ENCODE data around the gene ZNF213. TPM values are rescaled to one million over a fixed set of nuclear protein-coding genes. Genes with fewer than 3 reads are reported as not detected.
"Not testable (repeated sequence)": the region's sequence is repeated elsewhere in the genome, so short reads cannot be mapped to it uniquely, and the experiment has no call there.

Gene ZNF213
- total and polyA plus RNA-seq, 2 experiments from 2014 or later, result 7.5 to 10.1 TPM

DNA sequence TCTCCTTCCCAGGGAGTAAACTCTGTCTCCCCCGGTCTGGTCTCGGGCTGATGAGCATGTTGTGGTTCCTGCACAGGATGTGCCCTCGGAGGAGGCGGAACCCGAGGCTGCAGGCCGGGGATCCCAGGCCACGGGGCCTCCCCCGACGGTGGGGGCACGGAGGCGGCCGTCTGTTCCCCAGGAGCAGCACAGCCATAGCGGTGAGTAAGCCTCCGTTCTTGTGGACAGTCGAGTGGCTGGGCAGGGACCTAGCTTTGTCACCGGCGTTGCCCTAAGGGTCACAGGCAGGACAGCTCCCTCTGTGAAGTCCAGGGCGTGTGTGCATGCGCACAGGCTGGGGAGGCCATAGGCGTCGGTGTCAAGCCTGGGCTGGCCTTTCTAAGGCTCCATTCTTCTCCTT is 3.5 kb downstream of the ZNF213 start:
- Histone ChIP-seq H3K27me3 (no peaks in the 10 kb centered on the region), H3K9me3 (ENCODE audit: low read depth) (no peaks in the 10 kb centered on the region), H3K36me3 (no peaks in the 10 kb centered on the region), H3K4me3 (no peak overlapping the region), H3K4me1 (ENCODE audit: low read depth) (peaks cover 2% of the 10 kb centered on the region), H3K27ac (no peak overlapping the region)
- TF ChIP-seq CTCF (IDR thresholded peaks at IDR 0.05; ENCODE audit: low read depth, low read length), result no peak
- no peak for DNase-seq (ENCODE audit: low read depth in 1 of 2, low spot score in 1 of 2)

GRCh38 chr16:3138823-3139426 is 4.1 kb downstream of the ZNF213 start:
- Histone ChIP-seq H3K36me3 (no peaks in the 10 kb centered on the region), H3K27me3 (no peaks in the 10 kb centered on the region), H3K4me1 (ENCODE audit: low read depth) (peaks cover 3% of the 10 kb centered on the region), H3K4me3 (no peak overlapping the region), H3K27ac (no peak overlapping the region), H3K9me3 (ENCODE audit: low read depth) (no peaks in the 10 kb centered on the region)
- DNase-seq (ENCODE audit: low read depth in 1 of 2, low spot score in 1 of 2), result no peak
- TF ChIP-seq CTCF (IDR thresholded peaks at IDR 0.05; ENCODE audit: low read depth, low read length), result no peak

DNA sequence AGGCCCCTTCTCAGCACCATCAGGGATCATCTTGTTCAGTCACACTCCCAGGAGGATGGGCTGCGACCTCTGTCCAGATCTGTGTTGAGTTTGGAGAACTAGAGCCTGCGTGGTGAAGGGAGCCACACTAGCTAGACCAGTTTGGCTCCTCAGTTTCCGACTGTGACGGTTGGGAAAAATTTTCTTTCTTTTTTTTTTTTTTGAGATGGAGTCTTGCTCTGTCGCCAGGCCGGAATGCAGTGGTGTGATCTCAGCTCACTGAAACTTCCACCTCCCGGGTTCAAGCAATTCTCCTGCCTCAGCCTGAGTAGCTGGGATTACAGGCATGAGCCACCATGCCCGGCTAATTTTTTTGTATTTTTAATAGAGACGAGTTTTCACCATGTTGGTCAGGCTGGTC is 4.7 kb downstream of the ZNF213 start:
- not testable (repeated sequence) for H3K4me1 ChIP-seq (ENCODE audit: low read depth); H3K9me3 ChIP-seq (ENCODE audit: low read depth); H3K36me3 ChIP-seq; H3K27me3 ChIP-seq; DNase-seq (ENCODE audit: low read depth in 1 of 2, low spot score in 1 of 2); H3K27ac ChIP-seq; H3K4me3 ChIP-seq

DNA sequence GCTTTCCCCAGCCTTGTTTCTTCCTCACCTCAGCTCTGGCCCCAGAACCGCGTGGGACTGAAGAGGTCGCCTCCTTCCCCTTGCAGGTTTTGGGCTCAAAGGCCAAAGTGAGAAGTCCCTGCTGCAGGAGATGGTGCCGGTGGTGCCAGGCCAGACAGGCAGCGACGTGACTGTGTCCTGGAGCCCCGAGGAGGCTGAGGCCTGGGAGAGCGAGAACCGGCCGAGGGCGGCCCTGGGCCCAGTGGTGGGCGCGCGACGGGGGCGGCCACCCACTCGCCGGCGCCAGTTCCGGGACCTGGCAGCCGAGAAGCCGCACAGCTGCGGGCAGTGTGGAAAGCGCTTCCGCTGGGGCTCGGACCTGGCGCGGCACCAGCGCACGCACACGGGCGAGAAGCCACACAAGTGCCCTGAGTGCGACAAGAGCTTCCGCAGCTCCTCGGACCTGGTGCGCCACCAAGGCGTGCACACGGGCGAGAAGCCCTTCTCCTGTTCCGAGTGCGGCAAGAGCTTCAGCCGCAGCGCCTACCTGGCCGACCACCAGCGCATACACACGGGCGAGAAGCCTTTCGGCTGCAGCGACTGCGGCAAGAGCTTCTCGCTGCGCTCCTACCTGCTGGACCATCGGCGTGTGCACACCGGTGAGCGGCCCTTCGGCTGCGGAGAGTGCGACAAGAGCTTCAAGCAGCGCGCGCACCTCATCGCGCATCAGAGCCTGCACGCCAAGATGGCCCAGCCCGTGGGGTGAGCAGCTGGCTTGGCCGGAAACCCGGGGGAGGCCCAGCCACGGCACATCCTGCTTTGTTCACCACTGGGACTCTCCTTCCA is 6.0 kb downstream of the ZNF213 start:
- Histone ChIP-seq H3K9me3 (ENCODE audit: low read depth) (no peaks in the 10 kb centered on the region), H3K36me3 (no peaks in the 10 kb centered on the region), H3K27me3 (no peaks in the 10 kb centered on the region), H3K27ac (no peak overlapping the region), H3K4me3 (no peak overlapping the region), H3K4me1 (ENCODE audit: low read depth) (peaks cover 9% of the 10 kb centered on the region)
- no peak for TF ChIP-seq CTCF (IDR thresholded peaks at IDR 0.05; ENCODE audit: low read depth, low read length)
- no peak for DNase-seq (ENCODE audit: low read depth in 1 of 2, low spot score in 1 of 2)

DNA sequence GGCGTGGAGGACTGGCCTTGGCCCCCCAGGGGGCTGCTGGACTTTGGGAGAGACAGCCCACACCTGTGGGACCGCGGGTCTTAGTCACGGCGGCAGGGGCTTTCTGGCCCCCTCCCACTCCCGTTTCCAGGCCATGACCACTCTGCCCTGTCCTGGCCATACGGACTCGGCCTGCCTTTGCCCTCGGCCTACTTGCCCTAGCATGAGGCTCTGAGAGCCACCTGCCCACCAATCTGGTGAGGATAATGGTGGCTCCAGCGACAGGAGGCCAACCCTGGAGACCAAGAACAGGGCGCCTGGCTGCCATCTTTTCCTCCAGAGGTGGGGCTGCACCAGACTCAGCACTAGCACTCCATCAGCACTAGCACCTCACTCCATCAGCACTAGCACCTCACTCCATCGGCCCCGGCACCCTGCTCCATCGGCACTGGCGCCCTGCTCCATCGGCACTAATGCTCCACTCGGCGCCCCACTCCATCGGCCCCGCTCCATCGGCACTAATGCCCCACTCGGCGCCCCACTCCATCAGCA is 7.0 kb downstream of the ZNF213 start:
- TF ChIP-seq CTCF (IDR thresholded peaks at IDR 0.05; ENCODE audit: low read depth, low read length), result no peak
- H3K27me3 ChIP-seq, result no peaks in the 10 kb centered on the region
- no peak overlapping the region for H3K27ac ChIP-seq
- H3K4me1 ChIP-seq (ENCODE audit: low read depth), result peaks cover 10% of the 10 kb centered on the region
- H3K36me3 ChIP-seq, result no peaks in the 10 kb centered on the region
- DNase-seq (ENCODE audit: low read depth in 1 of 2, low spot score in 1 of 2), result no peak
- no peak overlapping the region for H3K4me3 ChIP-seq
- H3K9me3 ChIP-seq (ENCODE audit: low read depth), result no peaks in the 10 kb centered on the region

DNA sequence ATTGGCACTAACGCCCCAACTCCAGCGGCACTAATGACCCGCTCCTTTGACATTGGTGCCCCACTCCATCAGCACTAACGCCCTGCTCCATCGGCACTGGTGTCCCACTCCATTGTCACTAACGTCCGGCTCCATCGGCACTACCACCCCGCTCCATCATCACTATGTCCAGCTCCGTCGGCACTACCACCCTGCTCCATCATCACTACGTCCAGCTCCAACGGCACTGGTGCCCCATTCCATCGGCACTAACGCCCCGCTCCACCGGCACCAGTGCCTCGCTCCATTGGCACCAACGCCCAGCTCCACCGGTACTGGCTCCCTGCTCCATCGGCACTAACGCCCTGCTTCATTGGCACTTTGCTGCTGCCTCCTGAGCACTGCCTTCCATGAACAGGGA is 7.5 kb downstream of the ZNF213 start:
- H3K9me3 ChIP-seq (ENCODE audit: low read depth), result no peaks in the 10 kb centered on the region
- no peaks in the 10 kb centered on the region for H3K36me3 ChIP-seq
- no peaks in the 10 kb centered on the region for H3K27me3 ChIP-seq
- no peak overlapping the region for H3K27ac ChIP-seq
- H3K4me3 ChIP-seq, result no peak overlapping the region
- no peak for DNase-seq (ENCODE audit: low read depth in 1 of 2, low spot score in 1 of 2)
- H3K4me1 ChIP-seq (ENCODE audit: low read depth), result peaks cover 10% of the 10 kb centered on the region
- no peak for TF ChIP-seq CTCF (IDR thresholded peaks at IDR 0.05; ENCODE audit: low read depth, low read length)
